ENCODE results near the gene ISLR. TPM values are rescaled to one million over a fixed set of nuclear protein-coding genes. Genes with fewer than 3 reads are reported as not detected.

The ISLR gene, protein sequence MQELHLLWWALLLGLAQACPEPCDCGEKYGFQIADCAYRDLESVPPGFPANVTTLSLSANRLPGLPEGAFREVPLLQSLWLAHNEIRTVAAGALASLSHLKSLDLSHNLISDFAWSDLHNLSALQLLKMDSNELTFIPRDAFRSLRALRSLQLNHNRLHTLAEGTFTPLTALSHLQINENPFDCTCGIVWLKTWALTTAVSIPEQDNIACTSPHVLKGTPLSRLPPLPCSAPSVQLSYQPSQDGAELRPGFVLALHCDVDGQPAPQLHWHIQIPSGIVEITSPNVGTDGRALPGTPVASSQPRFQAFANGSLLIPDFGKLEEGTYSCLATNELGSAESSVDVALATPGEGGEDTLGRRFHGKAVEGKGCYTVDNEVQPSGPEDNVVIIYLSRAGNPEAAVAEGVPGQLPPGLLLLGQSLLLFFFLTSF
- total RNA-seq: 100 to 1,000 TPM in 1 of 2 donors, 10 to 100 TPM in 1; 51.7 to 108 TPM
- long read RNA-seq, donor 1, transcript ISLR-201 (2 exons, 2,371 nt): major isoform, 19 of 42 reads
- long read RNA-seq, donor 1, partial matches to known transcripts: 19 of 42 reads
- long read RNA-seq, donor 1, other reads (novel, unspliced or antisense): 0 of 42 reads
- long read RNA-seq, donor 2, transcript ISLR-201 (2 exons, 2,371 nt): major isoform, 15 of 49 reads
- long read RNA-seq, donor 2, transcript ISLR-202 (2 exons, 2,175 nt): minor isoform, 7 of 49 reads
- long read RNA-seq, donor 2, partial matches to known transcripts: 27 of 49 reads
- long read RNA-seq, donor 2, other reads (novel, unspliced or antisense): 0 of 49 reads

DNA sequence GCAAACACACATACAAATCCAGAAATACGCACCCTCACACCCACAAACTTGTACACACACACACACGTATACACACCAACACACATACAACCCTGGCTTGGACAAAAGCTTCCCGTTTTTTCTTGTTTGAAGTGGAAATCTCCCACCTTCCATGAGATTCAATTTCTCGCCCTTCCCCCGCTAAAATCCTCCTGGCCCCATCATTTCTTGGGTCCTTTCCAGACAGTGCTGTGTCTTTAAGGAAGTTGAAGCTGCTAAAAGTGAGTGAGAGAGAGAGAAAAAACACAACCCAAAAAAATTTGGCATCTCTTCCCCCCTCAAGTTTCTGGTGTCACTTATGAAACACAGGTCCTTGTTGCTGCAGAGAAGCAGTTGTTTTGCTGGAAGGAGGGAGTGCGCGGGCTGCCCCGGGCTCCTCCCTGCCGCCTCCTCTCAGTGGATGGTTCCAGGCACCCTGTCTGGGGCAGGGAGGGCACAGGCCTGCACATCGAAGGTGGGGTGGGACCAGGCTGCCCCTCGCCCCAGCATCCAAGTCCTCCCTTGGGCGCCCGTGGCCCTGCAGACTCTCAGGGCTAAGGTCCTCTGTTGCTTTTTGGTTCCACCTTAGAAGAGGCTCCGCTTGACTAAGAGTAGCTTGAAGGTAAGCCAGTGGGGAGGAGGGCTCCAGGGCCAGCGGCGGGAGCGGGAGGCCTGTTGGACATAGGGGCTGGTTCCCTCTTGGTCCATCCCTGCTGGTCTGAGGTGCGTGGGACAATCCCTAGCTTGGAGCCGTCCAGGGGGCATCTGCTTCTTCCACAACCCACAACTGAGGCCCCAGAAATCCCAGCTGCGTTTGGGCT lies at the start of gene ISLR:
TSS of gene ISLR (plus strand) at position 331 of the 839 bp plus-strand sequence. CDS start 1,149 bp downstream, outside the sequence.
- intact Hi-C loops (cut with DNase I): no loop called here

DNA sequence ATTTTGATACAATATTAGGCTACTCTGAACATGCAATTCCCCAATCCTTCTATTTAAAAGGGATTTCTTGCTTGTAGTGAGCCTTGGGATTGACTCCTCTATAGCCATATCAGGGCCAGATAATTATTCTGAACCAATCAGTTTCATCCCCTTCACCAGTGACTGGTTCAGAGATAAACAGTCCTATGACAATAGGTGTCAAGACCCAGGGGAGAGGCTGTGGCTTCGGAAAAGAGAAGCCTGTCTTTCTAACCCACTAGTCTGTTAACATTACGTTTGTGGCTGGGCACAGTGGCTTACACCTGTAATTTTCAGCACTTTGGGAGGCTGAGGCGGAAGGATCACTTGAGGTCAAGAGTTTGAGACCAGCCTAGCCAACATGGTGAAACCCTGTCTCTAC lies 49.3 kb upstream of the ISLR start:
- intact Hi-C loops (cut with DNase I): no loop called here
- no peak for DNase-seq (ENCODE audit: low spot score)

More for the DNA sequence above, at the start of gene ISLR:
- DNase-seq (ENCODE audit: low spot score): no peak

DNA sequence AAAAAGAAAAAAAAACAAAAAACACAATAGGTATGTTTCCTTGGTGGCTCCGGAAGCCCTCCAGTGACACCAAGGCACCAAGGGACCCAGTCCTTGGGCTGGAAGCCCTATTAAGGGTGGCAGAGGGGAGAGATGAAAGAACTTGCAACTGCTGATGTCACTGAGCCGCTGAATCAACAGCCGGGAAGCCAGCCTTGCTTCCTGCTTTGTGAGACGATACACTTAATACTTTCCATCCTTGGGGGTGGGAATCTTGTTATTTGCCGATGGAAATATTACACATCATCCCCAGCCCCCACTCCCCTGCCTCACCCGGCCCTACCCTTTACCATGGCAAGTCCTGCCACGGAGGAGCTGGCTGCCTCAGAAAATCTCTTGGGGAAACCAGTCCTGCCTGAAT lies 48.8 kb upstream of the ISLR start:
- intact Hi-C loops (cut with DNase I): loop anchor here (5.0 kb wide), 3 partner anchors 178 to 198 kb away; no protein-coding TSS in a partner anchor
- no peak for DNase-seq (ENCODE audit: low spot score)

DNA sequence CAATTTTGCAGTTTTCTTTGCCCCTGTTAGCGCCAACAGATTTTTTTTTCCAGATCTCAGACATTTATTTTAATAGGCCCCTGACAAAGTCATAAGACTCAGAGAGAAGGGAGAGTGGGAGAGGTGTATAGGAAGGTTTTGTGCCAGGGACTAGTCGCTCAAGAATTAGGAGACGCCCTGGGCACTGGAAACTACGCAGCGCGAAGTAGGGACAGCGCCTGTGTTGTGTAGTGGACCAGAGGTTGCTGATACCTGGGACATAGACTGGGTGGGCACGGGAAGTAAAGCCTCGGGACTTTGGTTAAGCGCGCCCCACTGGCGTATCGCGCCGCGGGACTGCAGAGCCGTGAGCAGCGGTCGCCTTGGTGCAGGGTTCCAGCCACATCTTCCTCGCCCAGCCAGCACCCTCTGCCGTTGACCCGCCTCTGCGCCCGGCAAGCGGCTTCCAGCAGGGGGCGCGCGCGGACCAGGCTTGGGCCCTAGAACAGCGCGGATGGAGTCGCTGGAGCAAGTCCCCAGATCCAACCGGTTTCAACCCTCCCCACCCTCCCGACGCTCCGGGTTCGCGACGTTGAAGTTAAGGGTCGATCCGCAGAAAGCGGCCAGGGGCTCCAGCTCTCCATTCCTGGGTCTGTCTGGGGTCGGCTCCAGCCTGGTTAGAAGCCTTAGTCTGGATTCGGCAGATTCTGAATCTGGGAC lies 46.1 kb upstream of the ISLR start:
- intact Hi-C loops (cut with DNase I): loop anchor here (5.0 kb wide), 3 partner anchors 175 to 195 kb away; no protein-coding TSS in a partner anchor
- peak; percentile 97 for DNase-seq (ENCODE audit: low spot score)

DNA sequence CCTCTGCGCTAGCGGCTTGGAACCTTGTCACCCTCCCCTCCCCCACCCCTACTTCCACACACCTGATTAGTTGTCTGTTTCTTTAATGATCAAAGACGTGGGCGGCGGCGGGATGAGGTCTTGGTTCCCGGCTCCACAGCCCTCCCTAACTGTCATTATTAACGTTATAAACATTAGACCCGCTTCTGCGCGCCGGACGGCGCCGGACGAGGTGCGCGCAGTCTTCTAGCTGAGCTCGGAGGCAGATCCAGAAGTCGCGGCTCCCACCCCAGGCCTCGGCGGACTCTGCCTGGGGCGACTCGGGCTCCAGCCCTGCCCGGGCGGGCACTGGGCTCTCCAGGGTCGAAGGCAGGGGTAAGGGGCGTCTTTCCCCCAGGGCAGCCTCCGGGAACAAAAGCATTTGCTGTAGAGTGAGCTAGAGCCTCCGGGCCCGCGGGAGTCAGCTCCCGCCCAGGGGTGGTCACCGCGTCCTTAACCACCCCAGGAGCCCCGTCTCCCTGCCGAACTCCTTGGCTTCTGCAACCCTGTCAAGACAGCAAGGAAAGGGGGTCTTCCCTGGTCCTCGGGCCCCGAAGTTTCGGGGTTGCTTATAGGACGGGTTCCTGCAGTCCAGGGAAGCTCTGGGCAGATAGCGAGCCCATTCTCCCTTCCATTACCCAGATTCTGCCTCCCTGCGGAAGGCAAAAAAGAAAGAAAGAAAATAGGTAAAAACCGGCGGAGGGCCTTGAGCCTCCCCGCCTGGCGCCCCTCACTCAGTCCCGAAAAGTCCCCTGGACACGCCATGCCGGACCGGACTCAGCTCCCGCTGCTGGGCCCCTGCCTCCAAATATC lies 45.3 kb upstream of the ISLR start:
- DNase-seq (ENCODE audit: low spot score): no peak
- intact Hi-C loops (cut with DNase I): loop anchor here (5.0 kb wide), 3 partner anchors 174 to 194 kb away; no protein-coding TSS in a partner anchor

DNA sequence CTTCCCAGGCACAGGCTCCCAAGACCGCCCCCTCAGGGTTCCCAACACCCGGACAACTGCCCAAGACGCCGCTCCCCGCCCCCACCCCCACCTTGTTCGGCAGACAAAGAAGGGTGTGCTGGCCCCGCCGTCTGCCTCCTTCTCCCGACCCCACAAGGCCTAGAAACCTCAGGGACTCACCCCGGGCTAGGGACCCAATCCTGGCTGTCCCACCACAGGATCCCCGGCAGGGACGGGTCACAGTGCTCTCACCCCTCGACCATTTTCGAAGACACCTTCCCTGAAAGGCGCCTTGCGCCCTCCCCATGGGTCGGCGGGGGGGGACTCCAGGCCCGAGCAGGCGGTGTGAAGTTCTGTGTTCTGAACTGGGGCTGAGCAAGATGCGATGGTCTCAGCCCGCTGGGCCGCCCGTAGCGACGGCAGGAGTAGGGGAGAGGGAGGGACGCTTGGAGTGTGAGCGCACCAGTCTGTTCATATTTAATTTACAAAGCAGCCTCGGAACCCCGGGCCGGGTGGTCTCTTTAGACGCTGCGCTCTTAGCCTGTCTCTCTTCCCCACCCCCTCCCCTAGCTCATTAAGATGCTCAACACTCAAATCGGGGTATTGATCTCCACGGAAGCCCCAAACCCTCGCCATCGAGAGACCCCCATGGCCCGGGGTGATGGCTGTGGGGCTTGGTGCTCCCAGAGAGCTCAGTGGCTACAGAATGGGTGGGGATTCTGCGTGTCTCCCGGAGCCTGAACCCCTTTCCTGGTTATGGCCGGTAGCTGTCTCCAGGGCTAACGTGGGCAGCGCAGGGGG lies 44.5 kb upstream of the ISLR start:
- no peak for DNase-seq (ENCODE audit: low spot score)

DNA sequence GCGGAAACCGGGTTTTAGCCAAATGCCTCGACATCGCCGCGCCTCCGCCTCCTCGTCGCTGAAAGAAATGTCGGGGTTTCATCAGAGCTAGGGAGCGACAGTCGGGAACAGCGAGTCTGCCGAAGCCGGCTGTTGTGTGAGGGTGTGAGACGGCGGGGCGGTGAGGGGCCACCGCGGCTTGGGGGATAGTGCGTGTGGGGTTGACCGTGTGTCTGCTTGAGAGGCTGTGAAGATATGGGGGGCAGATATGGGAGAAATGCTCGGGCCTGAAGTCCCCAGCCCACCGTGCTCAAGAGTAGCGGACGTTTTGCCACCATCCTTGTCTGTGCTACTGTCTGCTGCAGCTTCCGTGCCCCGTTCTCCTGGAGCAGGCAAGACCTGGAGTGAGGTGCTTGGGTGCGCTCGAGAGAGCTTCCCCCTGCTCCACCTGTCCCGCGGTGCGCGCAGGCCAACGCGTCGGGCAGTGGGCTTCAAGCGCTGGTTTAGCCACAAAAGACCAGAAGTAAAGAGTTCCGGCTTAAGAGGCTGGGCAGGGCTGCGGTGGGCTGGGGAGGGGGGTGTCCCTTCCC lies 43.8 kb upstream of the ISLR start:
- no peak for DNase-seq (ENCODE audit: low spot score)
- intact Hi-C loops (cut with DNase I): loop anchor here (5.0 kb wide), 4 partner anchors 72 to 193 kb away; no protein-coding TSS in a partner anchor

More for the DNA sequence above, 44.5 kb upstream of the ISLR start:
- intact Hi-C loops (cut with DNase I): loop anchor here (5.0 kb wide), 3 partner anchors 173 to 193 kb away; no protein-coding TSS in a partner anchor

DNA sequence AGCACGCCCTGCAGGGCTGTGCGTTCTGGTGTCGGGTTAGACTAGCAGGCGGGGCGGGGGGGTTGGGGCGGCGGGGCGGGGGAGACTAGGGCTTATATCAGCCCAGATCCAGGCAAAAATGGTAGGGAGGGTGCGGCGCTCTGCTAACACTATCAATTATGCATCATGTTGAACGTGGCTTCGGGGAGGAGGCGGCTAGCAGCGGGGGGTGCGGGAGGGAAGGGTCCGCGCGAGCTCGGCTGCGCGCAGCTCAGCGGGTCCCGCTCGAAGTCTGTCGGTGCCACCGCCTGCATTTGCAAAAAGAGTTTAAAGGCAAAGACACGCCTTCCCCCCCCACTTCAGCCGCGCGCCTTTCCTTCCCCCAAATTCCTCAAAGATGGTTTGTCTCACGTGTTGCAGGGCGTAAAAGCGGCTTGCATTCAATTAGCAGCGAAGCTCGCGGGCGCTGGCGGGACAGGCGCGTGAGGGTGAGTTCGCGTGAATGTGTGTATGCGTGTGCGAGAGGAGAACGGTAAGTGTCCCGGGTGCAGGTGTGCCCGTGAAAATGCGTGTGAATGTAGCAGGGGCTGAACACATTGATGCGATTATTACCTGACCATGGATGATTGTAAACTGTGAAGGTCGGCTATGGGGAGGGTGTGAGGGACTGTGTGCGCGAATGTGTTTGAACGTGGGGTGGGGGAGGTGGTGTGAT lies 43.2 kb upstream of the ISLR start, which contains the start of gene ISLR2:
TSS of gene ISLR2 (plus strand) at position 432 of the 694 bp plus-strand sequence. CDS start 2,169 bp downstream, outside the sequence.
- intact Hi-C loops (cut with DNase I): loop anchor here in 1 of 2 donors (5.0 kb wide), 1 partner anchor 73 kb away; no protein-coding TSS in a partner anchor

DNA sequence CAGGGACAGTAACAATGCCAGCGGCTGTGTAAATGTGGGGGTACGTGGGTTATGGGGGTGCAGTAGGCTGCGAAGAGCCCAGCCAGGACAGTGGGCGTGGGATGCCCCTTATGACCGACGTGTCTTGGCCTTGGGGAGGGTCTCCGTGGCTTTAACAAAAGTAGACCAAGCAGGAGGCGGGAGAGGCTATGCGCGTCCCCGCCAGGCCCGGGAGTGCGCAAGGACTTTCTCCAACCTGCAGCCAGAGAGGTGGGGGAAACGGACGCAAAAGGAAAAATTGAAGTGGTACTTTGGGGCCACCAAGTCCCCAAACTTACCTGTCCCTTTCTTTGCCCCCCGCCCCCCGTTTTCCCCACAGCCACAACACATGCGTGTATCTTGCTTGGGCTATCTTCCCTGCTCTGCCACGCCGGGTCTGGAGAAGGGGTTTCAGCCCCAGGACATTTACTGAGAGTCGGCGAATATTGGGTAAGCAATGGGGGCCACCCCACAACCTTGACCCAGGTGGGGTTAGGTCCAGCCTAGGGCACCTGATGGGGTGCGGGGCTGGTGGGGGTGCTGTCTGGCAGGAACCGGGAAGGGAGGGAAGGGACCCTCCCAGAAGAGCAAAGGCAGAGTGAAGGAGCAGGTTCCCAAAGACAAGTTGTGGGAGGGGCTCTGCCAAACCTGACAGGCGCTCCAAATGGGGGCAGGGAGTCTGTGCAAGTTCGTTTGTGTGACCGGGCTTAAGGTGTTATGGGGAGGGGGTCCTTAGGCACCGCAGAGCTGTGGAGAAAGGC lies 42.5 kb upstream of the ISLR start:
- no peak for DNase-seq (ENCODE audit: low spot score)
- intact Hi-C loops (cut with DNase I): loop anchor here in 1 of 2 donors (5.0 kb wide), 1 partner anchor 74 kb away; no protein-coding TSS in a partner anchor

More for the DNA sequence above, 43.2 kb upstream of the ISLR start, which contains the start of gene ISLR2:
- DNase-seq (ENCODE audit: low spot score): no peak

DNA sequence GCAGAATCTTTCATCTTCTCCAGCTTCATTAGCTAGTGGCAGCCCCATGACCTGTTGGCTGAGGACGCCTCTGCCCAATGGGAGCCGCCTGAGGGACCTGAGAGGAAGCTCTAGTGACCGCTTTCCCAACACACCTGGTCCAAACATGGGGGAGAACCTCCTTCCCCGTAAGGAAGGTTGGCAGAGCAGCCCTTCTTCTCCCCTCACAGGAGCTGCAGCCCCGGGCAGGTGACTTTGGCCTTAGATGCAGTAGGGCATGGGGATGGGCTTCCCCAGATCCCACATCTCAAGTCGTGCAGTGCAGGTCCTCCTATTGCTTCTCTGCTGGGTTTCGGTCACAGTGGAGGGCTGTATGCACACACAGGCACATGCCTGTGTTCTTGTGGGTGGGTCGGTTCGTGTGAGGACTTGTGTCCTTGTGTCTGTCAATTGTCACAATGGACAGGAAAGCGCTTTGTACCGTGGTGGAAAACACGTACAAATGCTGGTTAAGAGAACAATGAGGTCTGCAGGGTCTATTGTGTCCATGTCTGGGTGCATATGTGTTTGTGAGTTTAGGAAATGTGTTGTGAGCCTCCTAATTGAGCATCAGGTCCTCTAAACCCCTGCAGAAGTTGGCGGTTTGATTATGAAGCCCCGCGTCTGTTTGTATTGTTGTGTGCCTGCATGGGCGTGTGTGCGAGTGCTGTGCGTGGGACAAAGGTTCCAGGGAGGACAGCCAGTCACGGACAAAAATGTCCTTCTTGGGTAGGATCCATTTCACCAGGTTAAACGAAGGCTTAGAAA lies 41.7 kb upstream of the ISLR start:
- intact Hi-C loops (cut with DNase I): loop anchor here in 1 of 2 donors (5.0 kb wide), 1 partner anchor 75 kb away; no protein-coding TSS in a partner anchor
- DNase-seq (ENCODE audit: low spot score): no peak

DNA sequence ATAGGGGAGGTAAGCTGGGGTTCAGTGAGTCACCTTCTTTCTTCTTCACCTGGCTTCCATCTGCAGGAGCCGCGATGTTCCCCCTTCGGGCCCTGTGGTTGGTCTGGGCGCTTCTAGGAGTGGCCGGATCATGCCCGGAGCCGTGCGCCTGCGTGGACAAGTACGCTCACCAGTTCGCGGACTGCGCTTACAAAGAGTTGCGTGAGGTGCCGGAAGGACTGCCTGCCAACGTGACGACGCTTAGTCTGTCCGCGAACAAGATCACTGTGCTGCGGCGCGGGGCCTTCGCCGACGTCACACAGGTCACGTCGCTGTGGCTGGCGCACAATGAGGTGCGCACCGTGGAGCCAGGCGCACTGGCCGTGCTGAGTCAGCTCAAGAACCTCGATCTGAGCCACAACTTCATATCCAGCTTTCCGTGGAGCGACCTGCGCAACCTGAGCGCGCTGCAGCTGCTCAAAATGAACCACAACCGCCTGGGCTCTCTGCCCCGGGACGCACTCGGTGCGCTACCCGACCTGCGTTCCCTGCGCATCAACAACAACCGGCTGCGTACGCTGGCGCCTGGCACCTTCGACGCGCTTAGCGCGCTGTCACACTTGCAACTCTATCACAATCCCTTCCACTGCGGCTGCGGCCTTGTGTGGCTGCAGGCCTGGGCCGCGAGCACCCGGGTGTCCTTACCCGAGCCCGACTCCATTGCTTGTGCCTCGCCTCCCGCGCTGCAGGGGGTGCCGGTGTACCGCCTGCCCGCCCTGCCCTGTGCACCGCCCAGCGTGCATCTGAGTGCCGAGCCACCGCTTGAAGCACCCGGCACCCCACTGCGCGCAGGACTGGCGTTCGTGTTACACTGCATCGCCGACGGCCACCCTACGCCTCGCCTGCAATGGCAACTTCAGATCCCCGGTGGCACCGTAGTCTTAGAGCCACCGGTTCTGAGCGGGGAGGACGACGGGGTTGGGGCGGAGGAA lies 40.5 kb upstream of the ISLR start:
- no peak for DNase-seq (ENCODE audit: low spot score)
- intact Hi-C loops (cut with DNase I): loop anchor here in 1 of 2 donors (5.0 kb wide), 1 partner anchor 76 kb away; no protein-coding TSS in a partner anchor

DNA sequence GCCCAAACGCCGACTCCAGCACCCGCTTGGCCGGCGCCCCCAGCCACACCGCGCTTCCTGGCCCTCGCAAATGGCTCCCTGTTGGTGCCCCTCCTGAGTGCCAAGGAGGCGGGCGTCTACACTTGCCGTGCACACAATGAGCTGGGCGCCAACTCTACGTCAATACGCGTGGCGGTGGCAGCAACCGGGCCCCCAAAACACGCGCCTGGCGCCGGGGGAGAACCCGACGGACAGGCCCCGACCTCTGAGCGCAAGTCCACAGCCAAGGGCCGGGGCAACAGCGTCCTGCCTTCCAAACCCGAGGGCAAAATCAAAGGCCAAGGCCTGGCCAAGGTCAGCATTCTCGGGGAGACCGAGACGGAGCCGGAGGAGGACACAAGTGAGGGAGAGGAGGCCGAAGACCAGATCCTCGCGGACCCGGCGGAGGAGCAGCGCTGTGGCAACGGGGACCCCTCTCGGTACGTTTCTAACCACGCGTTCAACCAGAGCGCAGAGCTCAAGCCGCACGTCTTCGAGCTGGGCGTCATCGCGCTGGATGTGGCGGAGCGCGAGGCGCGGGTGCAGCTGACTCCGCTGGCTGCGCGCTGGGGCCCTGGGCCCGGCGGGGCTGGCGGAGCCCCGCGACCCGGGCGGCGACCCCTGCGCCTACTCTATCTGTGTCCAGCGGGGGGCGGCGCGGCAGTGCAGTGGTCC lies 39.7 kb upstream of the ISLR start:
- DNase-seq (ENCODE audit: low spot score): no peak
- intact Hi-C loops (cut with DNase I): loop anchor here in 1 of 2 donors (5.0 kb wide), 1 partner anchor 77 kb away; no protein-coding TSS in a partner anchor

Data from posterior vena cava (tissue), 2 donors.